ENCODE data around the gene MARCHF5. TPM values are rescaled to one million over a fixed set of nuclear protein-coding genes. Genes with fewer than 3 reads are reported as not detected.
A peak's percentile ranks its signal among the peaks of the same experiment; 100 is the strongest.

MARCHF5 gene
- polyA plus RNA-seq, 1 experiment = 34.9 TPM

DNA sequence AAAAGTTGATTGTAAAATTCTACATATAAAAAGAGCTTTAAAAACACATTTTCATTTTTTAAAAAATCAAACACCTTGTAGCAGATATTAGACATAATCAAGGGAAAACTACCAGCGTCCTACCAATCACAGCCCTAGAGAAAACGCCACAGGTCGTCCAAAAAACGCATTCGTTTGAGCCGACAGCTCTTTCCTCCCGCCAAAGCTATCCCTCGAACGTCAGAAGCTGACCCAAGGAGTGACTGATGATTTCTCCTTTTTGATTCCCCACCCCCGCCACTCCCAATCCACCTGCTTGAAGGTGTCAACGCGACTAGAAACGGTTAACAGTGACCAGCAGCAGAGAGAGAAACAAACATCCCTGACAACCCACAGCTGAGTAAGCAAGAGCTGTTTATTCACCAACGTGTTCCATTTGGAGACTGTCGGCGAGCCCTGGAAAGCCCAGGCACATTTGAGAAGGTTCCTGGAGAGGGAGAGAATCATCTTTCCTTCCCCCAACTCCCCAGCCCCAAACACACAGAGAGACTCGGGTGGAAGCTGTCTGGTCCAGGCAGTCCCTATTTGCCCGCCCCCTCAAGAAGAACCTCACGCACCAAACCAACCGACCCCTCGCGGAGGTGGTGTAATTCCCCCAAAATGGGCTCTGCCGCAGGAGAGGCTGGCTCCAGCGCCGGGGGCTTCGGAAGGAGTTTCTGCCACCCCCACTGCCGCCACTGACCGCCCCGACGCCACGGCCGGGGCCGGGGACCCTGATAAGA, 711 bp upstream of the MARCHF5 start:
- H3K27me3 ChIP-seq (ENCODE audit: control insufficient read depth, insufficient read depth, low read length) = no peaks in the 10 kb centered on the region
- ChIA-PET POLR2A (interaction anchor here (0.5 to 1.5 kb wide), 7 partner anchors 49 to 209 kb away, joined by 3 to 7 read pairs (median 5); no protein-coding TSS in a partner anchor), CTCF (interaction anchor here (0.5 to 5.1 kb wide), 14 partner anchors 9 to 831 kb away, joined by 3 to 66 read pairs (median 4); no protein-coding TSS in a partner anchor)
- H3K27ac ChIP-seq (ENCODE audit: low read depth, low read length) = peak overlapping the region; percentile 65
- TF ChIP-seq, protein P1, sequence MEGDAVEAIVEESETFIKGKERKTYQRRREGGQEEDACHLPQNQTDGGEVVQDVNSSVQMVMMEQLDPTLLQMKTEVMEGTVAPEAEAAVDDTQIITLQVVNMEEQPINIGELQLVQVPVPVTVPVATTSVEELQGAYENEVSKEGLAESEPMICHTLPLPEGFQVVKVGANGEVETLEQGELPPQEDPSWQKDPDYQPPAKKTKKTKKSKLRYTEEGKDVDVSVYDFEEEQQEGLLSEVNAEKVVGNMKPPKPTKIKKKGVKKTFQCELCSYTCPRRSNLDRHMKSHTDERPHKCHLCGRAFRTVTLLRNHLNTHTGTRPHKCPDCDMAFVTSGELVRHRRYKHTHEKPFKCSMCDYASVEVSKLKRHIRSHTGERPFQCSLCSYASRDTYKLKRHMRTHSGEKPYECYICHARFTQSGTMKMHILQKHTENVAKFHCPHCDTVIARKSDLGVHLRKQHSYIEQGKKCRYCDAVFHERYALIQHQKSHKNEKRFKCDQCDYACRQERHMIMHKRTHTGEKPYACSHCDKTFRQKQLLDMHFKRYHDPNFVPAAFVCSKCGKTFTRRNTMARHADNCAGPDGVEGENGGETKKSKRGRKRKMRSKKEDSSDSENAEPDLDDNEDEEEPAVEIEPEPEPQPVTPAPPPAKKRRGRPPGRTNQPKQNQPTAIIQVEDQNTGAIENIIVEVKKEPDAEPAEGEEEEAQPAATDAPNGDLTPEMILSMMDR (IDR thresholded peaks at IDR 0.05; ENCODE audit: low read depth, low read length) = no peak
- peak overlapping the region; percentile 96 for H3K4me3 ChIP-seq (ENCODE audit: low read depth, low read length)
- DNase-seq (ENCODE audit: low read depth, low spot score) = no peak
- H3K9me3 ChIP-seq (ENCODE audit: control insufficient read depth, insufficient read depth, low read length) = peaks cover 3% of the 10 kb centered on the region; the same call in 1 of the 2 replicates

DNA sequence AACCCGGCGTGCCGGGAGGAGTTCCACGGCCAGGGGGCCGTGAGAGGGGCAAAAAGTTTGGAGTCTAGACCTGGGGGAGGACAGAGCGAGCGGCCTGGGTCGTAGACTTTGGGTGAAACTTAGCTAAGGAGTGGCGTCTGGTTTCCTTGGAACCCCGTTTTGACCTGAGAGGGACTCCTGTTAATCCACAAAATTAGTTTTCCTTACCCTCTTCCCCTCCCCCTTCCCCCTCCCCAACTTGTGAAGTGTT, 574 bp downstream of the MARCHF5 start:
- no peaks in the 10 kb centered on the region for H3K27me3 ChIP-seq (ENCODE audit: control insufficient read depth, insufficient read depth, low read length)
- ChIA-PET CTCF (interaction anchor here (0.7 to 5.1 kb wide), 14 partner anchors 9 to 229 kb away, joined by 3 to 66 read pairs (median 4); no protein-coding TSS in a partner anchor), POLR2A (interaction anchor here (0.6 to 1.3 kb wide), 6 partner anchors 17 to 210 kb away, joined by 3 to 7 read pairs (median 4); no protein-coding TSS in a partner anchor)

DNA sequence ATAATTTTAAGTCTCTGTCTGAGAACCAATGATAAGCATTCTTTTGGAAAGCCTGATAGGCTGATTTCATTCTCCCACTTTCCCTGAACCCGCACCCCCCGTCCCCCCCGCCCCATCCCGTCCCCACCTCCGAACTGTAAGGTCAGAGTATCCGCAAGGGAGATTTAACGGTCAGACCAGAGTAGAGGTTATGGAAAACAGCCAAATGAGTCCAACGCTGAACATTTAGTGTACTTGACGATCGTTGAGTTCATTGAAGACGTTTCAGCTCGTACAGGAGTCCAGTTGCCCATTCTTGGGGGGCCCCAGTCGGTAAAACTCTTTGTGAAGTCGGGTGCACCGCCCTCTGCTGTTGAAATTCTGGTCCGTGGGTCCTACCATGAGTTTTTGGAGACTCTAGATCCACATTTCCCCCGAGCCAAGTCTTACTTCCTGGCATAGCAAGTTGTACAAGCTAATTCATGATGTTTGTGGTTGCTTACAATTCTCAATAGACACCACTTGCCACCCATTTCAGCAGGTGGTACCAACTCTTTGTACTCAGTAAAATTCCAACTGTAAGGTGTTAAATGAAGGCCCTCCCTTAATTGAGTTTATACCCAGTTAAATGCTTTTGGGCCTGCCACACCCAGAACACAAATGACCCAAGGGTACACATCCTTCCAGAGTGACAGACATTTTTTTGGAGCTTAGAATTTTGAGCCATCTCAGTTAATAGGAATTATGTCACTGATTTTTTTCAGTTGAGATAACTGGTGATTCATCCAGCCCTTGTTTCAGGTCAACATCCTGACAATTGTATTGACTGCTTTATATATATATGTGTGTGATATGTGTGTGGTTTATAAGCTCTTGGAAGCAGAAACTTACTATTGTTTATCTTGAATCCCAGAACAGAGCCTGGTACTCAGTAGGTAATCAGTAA, 1.2 kb downstream of the MARCHF5 start:
- no peak for DNase-seq (ENCODE audit: low read depth, low spot score)
- H3K27ac ChIP-seq (ENCODE audit: low read depth, low read length) = peak overlapping the region; percentile 52
- no peaks in the 10 kb centered on the region for H3K27me3 ChIP-seq (ENCODE audit: control insufficient read depth, insufficient read depth, low read length)
- H3K4me3 ChIP-seq (ENCODE audit: low read depth, low read length) = peak overlapping the region; percentile 96
- TF ChIP-seq, protein P1 (IDR thresholded peaks at IDR 0.05; ENCODE audit: low read depth, low read length) = peak; percentile 64
- H3K9me3 ChIP-seq (ENCODE audit: control insufficient read depth, insufficient read depth, low read length) = peaks cover 3% of the 10 kb centered on the region; the same call in 1 of the 2 replicates
- ChIA-PET POLR2A (interaction anchor here (0.6 to 1.3 kb wide), 2 partner anchors 51 to 150 kb away, joined by 3 to 4 read pairs; no protein-coding TSS in a partner anchor), CTCF (interaction anchor here (0.5 to 5.1 kb wide), 13 partner anchors 12 to 230 kb away, joined by 3 to 66 read pairs (median 3); no protein-coding TSS in a partner anchor)

More for the DNA sequence above, 574 bp downstream of the MARCHF5 start:
- Histone ChIP-seq H3K27ac (ENCODE audit: low read depth, low read length) (peak overlapping the region; percentile 73), H3K9me3 (ENCODE audit: control insufficient read depth, insufficient read depth, low read length) (peaks cover 3% of the 10 kb centered on the region; the same call in 1 of the 2 replicates), H3K4me3 (ENCODE audit: low read depth, low read length) (peak overlapping the region; percentile 96)
- TF ChIP-seq, protein P1 (IDR thresholded peaks at IDR 0.05; ENCODE audit: low read depth, low read length) = no peak
- no peak for DNase-seq (ENCODE audit: low read depth, low spot score)

DNA sequence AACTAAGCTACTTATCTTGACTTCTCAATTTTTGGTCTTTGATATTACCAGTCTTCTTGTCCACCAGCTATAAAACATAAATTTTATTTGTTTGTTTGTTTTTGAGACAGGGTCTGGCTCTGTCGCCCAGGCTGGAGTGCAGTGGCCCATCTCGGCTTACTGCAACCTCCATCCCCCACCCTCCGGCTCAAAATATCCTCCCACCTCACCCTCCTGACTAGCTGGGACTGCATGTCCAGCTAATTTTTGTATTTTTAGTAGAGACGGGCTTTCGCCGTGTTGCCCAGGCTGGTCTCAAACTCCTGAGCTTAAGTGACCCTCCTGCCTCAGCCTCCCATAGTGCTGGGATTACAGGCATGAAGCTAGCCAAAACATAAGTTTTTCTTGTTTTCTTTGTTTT, 7.5 kb downstream of the MARCHF5 start:
- H3K4me3 ChIP-seq (ENCODE audit: low read depth, low read length) = no peak overlapping the region
- ChIA-PET POLR2A (no interaction called here), CTCF (interaction anchor here (1.0 to 1.6 kb wide), 2 partner anchors 9 to 122 kb away, joined by 3 to 6 read pairs; no protein-coding TSS in a partner anchor)

More for the DNA sequence above, 7.5 kb downstream of the MARCHF5 start:
- Histone ChIP-seq H3K27me3 (ENCODE audit: control insufficient read depth, insufficient read depth, low read length) (no peaks in the 10 kb centered on the region), H3K27ac (ENCODE audit: low read depth, low read length) (no peak overlapping the region), H3K9me3 (ENCODE audit: control insufficient read depth, insufficient read depth, low read length) (no peaks in the 10 kb centered on the region)
- TF ChIP-seq, protein P1 (IDR thresholded peaks at IDR 0.05; ENCODE audit: low read depth, low read length) = no peak
- no peak for DNase-seq (ENCODE audit: low read depth, low spot score)
